ENCODE results near the gene ERC2. TPM values are rescaled to one million over a fixed set of nuclear protein-coding genes. Genes with fewer than 3 reads are reported as not detected.

The ERC2 gene
- total and polyA plus RNA-seq, 2 of the 13 experiments (the other 11 are each of a cell fraction or from before 2014, with no cell fraction given), result 0.16 to 0.22 TPM

GRCh38 chr3:55633333-55633732 is 834.9 kb downstream of the ERC2 start:
- Histone ChIP-seq H3K79me2 (ENCODE audit: insufficient read depth, low read length) (no peaks in the 10 kb centered on the region), H3K9me3 (ENCODE audit: low read length) (no peaks in the 10 kb centered on the region), H3K4me2 (ENCODE audit: low read depth, low read length) (no peak overlapping the region), H3K9ac (ENCODE audit: insufficient read depth, low read depth, low read length) (no peak overlapping the region), H2AFZ (ENCODE audit: low read length) (no peak overlapping the region), H3K27me3 (ENCODE audit: control insufficient read depth in 1 of 2, insufficient read depth in 2 of 2, low read length in 2 of 2) (no peaks in the 10 kb centered on the region), H3K4me3 (replicated peaks in 1 of 3; ENCODE audit: insufficient read depth in 1 of 3, low read depth in 2 of 3, low read length in 3 of 3) (no peak overlapping the region), H4K20me1 (ENCODE audit: insufficient read depth, low read length) (no peaks in the 10 kb centered on the region), H3K36me3 (replicated peaks in 1 of 2; ENCODE audit: control insufficient read depth in 1 of 2, insufficient read depth in 2 of 2, low read length in 2 of 2) (no peaks in the 10 kb centered on the region), H3K4me1 (ENCODE audit: insufficient read depth, low read length) (no peaks in the 10 kb centered on the region), H3K27ac (ENCODE audit: extremely low read length, insufficient read depth, low read length) (no peak overlapping the region)
- no peak for ATAC-seq
- DNase-seq (ENCODE audit: low spot score), result no peak
- POLR2A ChIA-PET, result no interaction called here
- no peak for FAIRE-seq
- BruUV-seq (replicated peaks), result no TSS peak
- 0% methylated on average over 2 of the region's 2 CpGs for WGBS (ENCODE audit: low lambda C conversion rate)
- intact Hi-C loops (cut with micrococcal nuclease; ENCODE audit: unreplicated experiment), result no loop called here
- CTCF ChIA-PET (ENCODE audit: low intra/inter-chr PET ratio, low total read pairs), result no interaction called here
- in situ Hi-C loops (cut with HindIII; ENCODE audit: extremely low pct_ligation_motif_present, low pct_unique_long_range_greater_than_20kb), result no loop called here
- no peak for TF ChIP-seq HNF4A (CRISPR knock-in tag; IDR thresholded peaks at IDR 0.05)
- TF ChIP-seq, protein P1, sequence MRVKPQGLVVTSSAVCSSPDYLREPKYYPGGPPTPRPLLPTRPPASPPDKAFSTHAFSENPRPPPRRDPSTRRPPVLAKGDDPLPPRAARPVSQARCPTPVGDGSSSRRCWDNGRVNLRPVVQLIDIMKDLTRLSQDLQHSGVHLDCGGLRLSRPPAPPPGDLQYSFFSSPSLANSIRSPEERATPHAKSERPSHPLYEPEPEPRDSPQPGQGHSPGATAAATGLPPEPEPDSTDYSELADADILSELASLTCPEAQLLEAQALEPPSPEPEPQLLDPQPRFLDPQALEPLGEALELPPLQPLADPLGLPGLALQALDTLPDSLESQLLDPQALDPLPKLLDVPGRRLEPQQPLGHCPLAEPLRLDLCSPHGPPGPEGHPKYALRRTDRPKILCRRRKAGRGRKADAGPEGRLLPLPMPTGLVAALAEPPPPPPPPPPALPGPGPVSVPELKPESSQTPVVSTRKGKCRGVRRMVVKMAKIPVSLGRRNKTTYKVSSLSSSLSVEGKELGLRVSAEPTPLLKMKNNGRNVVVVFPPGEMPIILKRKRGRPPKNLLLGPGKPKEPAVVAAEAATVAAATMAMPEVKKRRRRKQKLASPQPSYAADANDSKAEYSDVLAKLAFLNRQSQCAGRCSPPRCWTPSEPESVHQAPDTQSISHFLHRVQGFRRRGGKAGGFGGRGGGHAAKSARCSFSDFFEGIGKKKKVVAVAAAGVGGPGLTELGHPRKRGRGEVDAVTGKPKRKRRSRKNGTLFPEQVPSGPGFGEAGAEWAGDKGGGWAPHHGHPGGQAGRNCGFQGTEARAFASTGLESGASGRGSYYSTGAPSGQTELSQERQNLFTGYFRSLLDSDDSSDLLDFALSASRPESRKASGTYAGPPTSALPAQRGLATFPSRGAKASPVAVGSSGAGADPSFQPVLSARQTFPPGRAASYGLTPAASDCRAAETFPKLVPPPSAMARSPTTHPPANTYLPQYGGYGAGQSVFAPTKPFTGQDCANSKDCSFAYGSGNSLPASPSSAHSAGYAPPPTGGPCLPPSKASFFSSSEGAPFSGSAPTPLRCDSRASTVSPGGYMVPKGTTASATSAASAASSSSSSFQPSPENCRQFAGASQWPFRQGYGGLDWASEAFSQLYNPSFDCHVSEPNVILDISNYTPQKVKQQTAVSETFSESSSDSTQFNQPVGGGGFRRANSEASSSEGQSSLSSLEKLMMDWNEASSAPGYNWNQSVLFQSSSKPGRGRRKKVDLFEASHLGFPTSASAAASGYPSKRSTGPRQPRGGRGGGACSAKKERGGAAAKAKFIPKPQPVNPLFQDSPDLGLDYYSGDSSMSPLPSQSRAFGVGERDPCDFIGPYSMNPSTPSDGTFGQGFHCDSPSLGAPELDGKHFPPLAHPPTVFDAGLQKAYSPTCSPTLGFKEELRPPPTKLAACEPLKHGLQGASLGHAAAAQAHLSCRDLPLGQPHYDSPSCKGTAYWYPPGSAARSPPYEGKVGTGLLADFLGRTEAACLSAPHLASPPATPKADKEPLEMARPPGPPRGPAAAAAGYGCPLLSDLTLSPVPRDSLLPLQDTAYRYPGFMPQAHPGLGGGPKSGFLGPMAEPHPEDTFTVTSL (CRISPR knock-in tag; IDR thresholded peaks at IDR 0.05; ENCODE audit: borderline replicate concordance), result no peak
- no peak for TF ChIP-seq HCFC1 (IDR thresholded peaks at IDR 0.05; ENCODE audit: low read depth, low read length)
- no peak for TF ChIP-seq CBFB (CRISPR knock-in tag; IDR thresholded peaks at IDR 0.05)
- no peak for TF ChIP-seq ZNF678 (CRISPR knock-in tag; IDR thresholded peaks at IDR 0.05)
- TF ChIP-seq ZNF709 (CRISPR knock-in tag; IDR thresholded peaks at IDR 0.05), result no peak
- no peak for TF ChIP-seq NFIC (IDR thresholded peaks at IDR 0.05; ENCODE audit: low read length)
- no peak for TF ChIP-seq GFI1 (CRISPR knock-in tag; IDR thresholded peaks at IDR 0.05; ENCODE audit: borderline replicate concordance)
- TF ChIP-seq XBP1 (CRISPR knock-in tag; IDR thresholded peaks at IDR 0.05), result no peak
- no peak for TF ChIP-seq POLR2AphosphoS2 (IDR thresholded peaks at IDR 0.05; ENCODE audit: low read depth, low read length)
- no peak for TF ChIP-seq STAG1 (CRISPR knock-in tag; IDR thresholded peaks at IDR 0.05)
- TF ChIP-seq ZNF597 (CRISPR knock-in tag; IDR thresholded peaks at IDR 0.05), result no peak
- no peak for TF ChIP-seq STAT5B (CRISPR knock-in tag; IDR thresholded peaks at IDR 0.05)
- no peak for TF ChIP-seq NR2C2 (CRISPR knock-in tag; IDR thresholded peaks at IDR 0.05; ENCODE audit: borderline replicate concordance)
- no peak for TF ChIP-seq RXRA (CRISPR knock-in tag; IDR thresholded peaks at IDR 0.05)
- no peak for TF ChIP-seq HNF4G (IDR thresholded peaks at IDR 0.05; ENCODE audit: borderline replicate concordance, low read depth, low read length)
- no peak for TF ChIP-seq HNF4G (CRISPR knock-in tag; IDR thresholded peaks at IDR 0.05; ENCODE audit: borderline replicate concordance, low read depth)
- no peak for TF ChIP-seq REXO4 (CRISPR knock-in tag; IDR thresholded peaks at IDR 0.05; ENCODE audit: borderline replicate concordance)
